ENCODE data around the gene TMEM87A.
"Not testable (repeated sequence)": the region's sequence is repeated elsewhere in the genome, so short reads cannot be mapped to it uniquely, and the experiment has no call there.

TMEM87A gene

GRCh38 chr15:42272939-42273899, at the start of gene TMEM87A, which contains the start of gene GANC:
TSS of gene TMEM87A (minus strand) at chr15:42273433. CDS start at chr15:42273398, 35 bp downstream.
TSS of gene GANC (plus strand) at chr15:42273201. CDS start at chr15:42274482, 1,281 bp downstream.
- H3K4me3 ChIP-seq (ENCODE audit: low read length) = peak within 1 kb of the TSS; percentile 92
- H3K27ac ChIP-seq (ENCODE audit: low read length) = peak within 1 kb of the TSS; percentile 67
- no peaks in the 10 kb centered on the region for H3K27me3 ChIP-seq (ENCODE audit: insufficient read depth, low read length)
- no peaks in the 10 kb centered on the region for H3K9me3 ChIP-seq (ENCODE audit: insufficient read depth, low read depth, low read length)
- H3K9ac ChIP-seq (ENCODE audit: low read depth, low read length) = peak within 1 kb of the TSS; percentile 93
- H3K36me3 ChIP-seq (ENCODE audit: insufficient read depth, low read depth, low read length) = peaks cover 6% of the 10 kb centered on the region; the same call in 1 of the 2 replicates
- peaks cover 10% of the 10 kb centered on the region for H3K4me1 ChIP-seq (ENCODE audit: insufficient read depth, low read length)

- Histone ChIP-seq H3K27ac (ENCODE audit: low read length) (no peak overlapping the region), H3K9me3 (ENCODE audit: insufficient read depth, low read depth, low read length) (no peaks in the 10 kb centered on the region), H3K27me3 (ENCODE audit: insufficient read depth, low read length) (no peaks in the 10 kb centered on the region), H3K9ac (ENCODE audit: low read depth, low read length) (no peak overlapping the region), H3K4me1 (ENCODE audit: insufficient read depth, low read length) (0 out of 2 replicates have a peak, but pooled peaks cover 4% of the 10 kb centered on the region), H3K36me3 (ENCODE audit: insufficient read depth, low read depth, low read length) (no peaks in the 10 kb centered on the region), H3K4me3 (ENCODE audit: low read length) (no peak overlapping the region)
These were observed 46.0 kb upstream of the TMEM87A start for GRCh38 chr15:42319206-42319605.

- not testable (repeated sequence) for H3K27me3 ChIP-seq (ENCODE audit: insufficient read depth, low read length); H3K9ac ChIP-seq (ENCODE audit: low read depth, low read length); H3K9me3 ChIP-seq (ENCODE audit: insufficient read depth, low read depth, low read length); H3K36me3 ChIP-seq (ENCODE audit: insufficient read depth, low read depth, low read length); H3K4me3 ChIP-seq (ENCODE audit: low read length); H3K27ac ChIP-seq (ENCODE audit: low read length); H3K4me1 ChIP-seq (ENCODE audit: insufficient read depth, low read length)
These were observed 43.1 kb upstream of the TMEM87A start for GRCh38 chr15:42316282-42316805.

GRCh38 chr15:42315521-42315920, 42.3 kb upstream of the TMEM87A start:
- H3K9me3 ChIP-seq (ENCODE audit: insufficient read depth, low read depth, low read length) = no peaks in the 10 kb centered on the region
- H3K9ac ChIP-seq (ENCODE audit: low read depth, low read length) = no peak overlapping the region
- H3K27me3 ChIP-seq (ENCODE audit: insufficient read depth, low read length) = no peaks in the 10 kb centered on the region
- H3K27ac ChIP-seq (ENCODE audit: low read length) = no peak overlapping the region
- H3K4me1 ChIP-seq (ENCODE audit: insufficient read depth, low read length) = 0 out of 2 replicates have a peak, but pooled peaks cover 4% of the 10 kb centered on the region
- no peaks in the 10 kb centered on the region for H3K36me3 ChIP-seq (ENCODE audit: insufficient read depth, low read depth, low read length)
- H3K4me3 ChIP-seq (ENCODE audit: low read length) = no peak overlapping the region

GRCh38 chr15:42314818-42315217, 41.6 kb upstream of the TMEM87A start:
- no peaks in the 10 kb centered on the region for H3K27me3 ChIP-seq (ENCODE audit: insufficient read depth, low read length)
- H3K27ac ChIP-seq (ENCODE audit: low read length) = no peak overlapping the region
- 0 out of 2 replicates have a peak, but pooled peaks cover 4% of the 10 kb centered on the region for H3K4me1 ChIP-seq (ENCODE audit: insufficient read depth, low read length)
- H3K9ac ChIP-seq (ENCODE audit: low read depth, low read length) = no peak overlapping the region
- no peak overlapping the region for H3K4me3 ChIP-seq (ENCODE audit: low read length)
- no peaks in the 10 kb centered on the region for H3K36me3 ChIP-seq (ENCODE audit: insufficient read depth, low read depth, low read length)
- no peaks in the 10 kb centered on the region for H3K9me3 ChIP-seq (ENCODE audit: insufficient read depth, low read depth, low read length)

- no peaks in the 10 kb centered on the region for H3K36me3 ChIP-seq (ENCODE audit: insufficient read depth, low read depth, low read length)
- H3K4me3 ChIP-seq (ENCODE audit: low read length) = no peak overlapping the region
- no peaks in the 10 kb centered on the region for H3K9me3 ChIP-seq (ENCODE audit: insufficient read depth, low read depth, low read length)
- H3K4me1 ChIP-seq (ENCODE audit: insufficient read depth, low read length) = 0 out of 2 replicates have a peak, but pooled peaks cover 4% of the 10 kb centered on the region
- H3K27ac ChIP-seq (ENCODE audit: low read length) = no peak overlapping the region
- no peak overlapping the region for H3K9ac ChIP-seq (ENCODE audit: low read depth, low read length)
- H3K27me3 ChIP-seq (ENCODE audit: insufficient read depth, low read length) = no peaks in the 10 kb centered on the region
These were observed 40.2 kb upstream of the TMEM87A start for GRCh38 chr15:42313463-42313862.

- H3K9me3 ChIP-seq (ENCODE audit: insufficient read depth, low read depth, low read length) = no peaks in the 10 kb centered on the region
- no peaks in the 10 kb centered on the region for H3K27me3 ChIP-seq (ENCODE audit: insufficient read depth, low read length)
- H3K27ac ChIP-seq (ENCODE audit: low read length) = no peak overlapping the region
- no peaks in the 10 kb centered on the region for H3K4me1 ChIP-seq (ENCODE audit: insufficient read depth, low read length)
- no peak overlapping the region for H3K9ac ChIP-seq (ENCODE audit: low read depth, low read length)
- no peaks in the 10 kb centered on the region for H3K36me3 ChIP-seq (ENCODE audit: insufficient read depth, low read depth, low read length)
- H3K4me3 ChIP-seq (ENCODE audit: low read length) = no peak overlapping the region
These were observed 33.4 kb upstream of the TMEM87A start for GRCh38 chr15:42306681-42307080.

- not testable (repeated sequence) for H3K36me3 ChIP-seq (ENCODE audit: insufficient read depth, low read depth, low read length); H3K27me3 ChIP-seq (ENCODE audit: insufficient read depth, low read length); H3K4me3 ChIP-seq (ENCODE audit: low read length); H3K27ac ChIP-seq (ENCODE audit: low read length); H3K9ac ChIP-seq (ENCODE audit: low read depth, low read length); H3K9me3 ChIP-seq (ENCODE audit: insufficient read depth, low read depth, low read length); H3K4me1 ChIP-seq (ENCODE audit: insufficient read depth, low read length)
These were observed 27.8 kb upstream of the TMEM87A start for GRCh38 chr15:42301004-42301403.

GRCh38 chr15:42289166-42289565, 15.9 kb upstream of the TMEM87A start:
- no peaks in the 10 kb centered on the region for H3K9me3 ChIP-seq (ENCODE audit: insufficient read depth, low read depth, low read length)
- H3K4me3 ChIP-seq (ENCODE audit: low read length) = no peak overlapping the region
- no peaks in the 10 kb centered on the region for H3K36me3 ChIP-seq (ENCODE audit: insufficient read depth, low read depth, low read length)
- H3K27ac ChIP-seq (ENCODE audit: low read length) = no peak overlapping the region
- no peak overlapping the region for H3K9ac ChIP-seq (ENCODE audit: low read depth, low read length)
- no peaks in the 10 kb centered on the region for H3K27me3 ChIP-seq (ENCODE audit: insufficient read depth, low read length)
- H3K4me1 ChIP-seq (ENCODE audit: insufficient read depth, low read length) = peaks cover 3% of the 10 kb centered on the region; the same call in 1 of the 2 replicates

- Histone ChIP-seq H3K36me3 (ENCODE audit: insufficient read depth, low read depth, low read length) (no peaks in the 10 kb centered on the region), H3K4me3 (ENCODE audit: low read length) (no peak overlapping the region), H3K4me1 (ENCODE audit: insufficient read depth, low read length) (peaks cover 3% of the 10 kb centered on the region; the same call in 1 of the 2 replicates), H3K27ac (ENCODE audit: low read length) (no peak overlapping the region), H3K9ac (ENCODE audit: low read depth, low read length) (no peak overlapping the region), H3K9me3 (ENCODE audit: insufficient read depth, low read depth, low read length) (no peaks in the 10 kb centered on the region), H3K27me3 (ENCODE audit: insufficient read depth, low read length) (no peaks in the 10 kb centered on the region)
These were observed 14.7 kb upstream of the TMEM87A start for GRCh38 chr15:42287931-42288330.

GRCh38 chr15:42286445-42287029, 13.3 kb upstream of the TMEM87A start:
- H3K4me3 ChIP-seq (ENCODE audit: low read length) = no peak overlapping the region
- no peaks in the 10 kb centered on the region for H3K9me3 ChIP-seq (ENCODE audit: insufficient read depth, low read depth, low read length)
- H3K27ac ChIP-seq (ENCODE audit: low read length) = no peak overlapping the region
- H3K9ac ChIP-seq (ENCODE audit: low read depth, low read length) = no peak overlapping the region
- no peaks in the 10 kb centered on the region for H3K4me1 ChIP-seq (ENCODE audit: insufficient read depth, low read length)
- no peaks in the 10 kb centered on the region for H3K36me3 ChIP-seq (ENCODE audit: insufficient read depth, low read depth, low read length)
- H3K27me3 ChIP-seq (ENCODE audit: insufficient read depth, low read length) = no peaks in the 10 kb centered on the region
